GM12878 (cell line): Measurements from ENCODE around the gene H1-8. TPM values are rescaled to one million over a fixed set of nuclear protein-coding genes. Genes with fewer than 3 reads are reported as not detected.

Experiments
- ATAC-seq: fragments of 200-7000 bp; cut with Tn5 transposase; 3 replicates; pipeline ENCODE4 v1.9.1; 2020; ENCODE audit warnings: mild to moderate bottlenecking, moderate library complexity
- BruUV-seq: library from RNA; stranded (reverse); fragments of 400-500 nt; replicated peaks from 2 replicates; lab custom pipeline; 2021; lab: Mats Ljungman, UMichigan
- CTCF ChIA-PET: fragments of 300-600 bp; sonication (Branson Sonifier 250); formaldehyde crosslinking; extraction: SDS; loops from one replicate; lab custom pipeline; 2021; ENCODE audit warnings: inconsistent platforms; lab: Yijun Ruan, JAX
- POLR2A ChIA-PET: fragments of 350-600 bp; formaldehyde crosslinking; extraction: SDS; loops from one replicate; lab custom pipeline; 2021; ENCODE audit warnings: inconsistent platforms; lab: Charles Lee
- RAD21 ChIA-PET: fragments of 300-600 bp; sonication (Branson Sonifier 250); formaldehyde crosslinking; loops from one replicate; lab custom pipeline; 2023; ENCODE audit warnings: antibody characterized with exemption; ENCODE audit not compliant: unreplicated experiment; lab: Charles Lee
- SMC1A ChIA-PET: fragments of 300-600 bp; sonication (Branson Sonifier 250); formaldehyde crosslinking; loops from one replicate; lab custom pipeline; 2023; ENCODE audit not compliant: unreplicated experiment, uncharacterized antibody; lab: Charles Lee
- DNase-seq: peaks from one replicate; pipeline ENCODE4 v3.0.0-alpha.2; 2011; ENCODE audit warnings: low read depth, low spot score
- FAIRE-seq: peaks from 3 replicates; lab custom pipeline; 2011; peaks lifted over from hg19 to GRCh38; lab: Jason Lieb, UNC
- H2AFZ ChIP-seq: 2 replicates; pipeline ENCODE4 v1.6.0; 2011; ENCODE audit warnings: low read depth, low read length, control low read depth; ENCODE audit not compliant: control insufficient read depth
- H3K27ac ChIP-seq: 2 replicates; pipeline ENCODE4 v1.5.1; 2011; ENCODE audit warnings: control low read depth; ENCODE audit not compliant: control insufficient read depth, insufficient read depth
- H3K27me3 ChIP-seq, 2 experiments: replicated peaks in 1 of 2; 2 replicates each; pipeline versions ENCODE4 v1.6.0 to v1.6.1; 2011; ENCODE audit warnings: low read length in 1 of 2; ENCODE audit not compliant: control insufficient read depth in 2 of 2, insufficient read depth in 2 of 2
- H3K36me3 ChIP-seq, 2 experiments: 2 replicates each; pipeline ENCODE4 v1.5.1; 2011; ENCODE audit warnings: low read length in 1 of 2; ENCODE audit not compliant: control insufficient read depth in 2 of 2, insufficient read depth in 2 of 2
- H3K4me1 ChIP-seq: 2 replicates; pipeline ENCODE4 v1.6.1; 2011; ENCODE audit warnings: mild to moderate bottlenecking, low read length, moderate library complexity, mixed read lengths; ENCODE audit not compliant: control insufficient read depth, insufficient read depth
- H3K4me2 ChIP-seq: 2 replicates; pipeline ENCODE4 v1.6.0; 2011; ENCODE audit warnings: control low read depth; ENCODE audit not compliant: control insufficient read depth, insufficient read depth
- H3K4me3 ChIP-seq: fragments of 200-600 bp; sonication (generic); 2 replicates; pipeline ENCODE4 v1.5.1; 2016
- H3K79me2 ChIP-seq: 2 replicates; pipeline ENCODE4 v1.6.0; 2011; ENCODE audit warnings: low read length; ENCODE audit not compliant: control insufficient read depth, insufficient read depth
- H3K9ac ChIP-seq: 2 replicates; pipeline ENCODE4 v1.8.0; 2011; ENCODE audit warnings: low read length, control low read depth, mixed read lengths; ENCODE audit not compliant: control insufficient read depth, insufficient read depth
- H3K9me3 ChIP-seq: replicated peaks from 3 replicates; pipeline ENCODE4 v1.5.1; 2011; ENCODE audit warnings: mild to moderate bottlenecking, low read length; ENCODE audit not compliant: control insufficient read depth, insufficient read depth
- H4K20me1 ChIP-seq: 2 replicates; pipeline ENCODE4 v1.6.0; 2011; ENCODE audit not compliant: control insufficient read depth, insufficient read depth
- CREM ChIP-seq: IDR thresholded peaks from 2 replicates; pipeline ENCODE4 v1.6.1; 2014; ENCODE audit warnings: antibody characterized with exemption, low read depth
- CTCF ChIP-seq, 3 experiments: IDR thresholded peaks in 2 of 3; conservative IDR thresholded peaks in 1 of 3; 2 replicates each; pipeline ENCODE4 v1.5.1; 2011; ENCODE audit warnings: low read depth in 3 of 3, low read length in 3 of 3, mild to moderate bottlenecking in 3 of 3, control low read depth in 2 of 3, moderate library complexity in 2 of 3, inconsistent platforms in 1 of 3, mixed read lengths in 1 of 3; ENCODE audit not compliant: control insufficient read depth in 2 of 3, insufficient read depth in 1 of 3; ENCODE audit errors: extremely low read depth in 1 of 3
- E4F1 ChIP-seq: fragments of 450-650 bp; IDR thresholded peaks from 2 replicates; pipeline ENCODE4 v1.6.1; 2018; ENCODE audit warnings: borderline replicate concordance, mild to moderate bottlenecking; ENCODE audit not compliant: partially characterized antibody
- MYC ChIP-seq: IDR thresholded peaks from 2 replicates; pipeline ENCODE4 v1.6.1; 2011; ENCODE audit warnings: mild to moderate bottlenecking, low read length, moderate library complexity, inconsistent platforms; ENCODE audit not compliant: insufficient read depth, insufficient replicate concordance, insufficient read length, severe bottlenecking
- RUNX3 ChIP-seq: IDR thresholded peaks from 2 replicates; pipeline ENCODE4 v1.6.1; 2012; ENCODE audit warnings: low read length, inconsistent platforms
- WRNIP1 ChIP-seq: IDR thresholded peaks from 2 replicates; pipeline ENCODE4 v1.6.1; 2011; ENCODE audit warnings: low read depth, low read length, improper control_type of control experiment, borderline replicate concordance
- YY1 ChIP-seq: IDR thresholded peaks from 2 replicates; pipeline ENCODE4 v1.6.1; 2011; ENCODE audit warnings: low read depth, mild to moderate bottlenecking, low read length
- ZNF384 ChIP-seq: IDR thresholded peaks from 2 replicates; pipeline ENCODE4 v1.6.1; 2012; ENCODE audit warnings: low read depth, mild to moderate bottlenecking, low read length, improper control_type of control experiment, borderline replicate concordance
- WGBS: methylation state at CpG from one replicate; pipeline ENCODE4 v1.1.6; 2016; ENCODE audit warnings: low lambda C conversion rate; ENCODE audit not compliant: insufficient replicate concordance, insufficient coverage; ENCODE audit errors: missing lambda C conversion rate; 5-methylcytosine and 5-hydroxymethylcytosine counted together
- in situ Hi-C: fragments of 300-500 bp; cut with MboI; formaldehyde crosslinking; loops from 9 replicates; pipeline ENCODE4 v1.14.3; 2018; ENCODE audit warnings: mixed read lengths
- intact Hi-C: fragments of 100-400 bp; cut with micrococcal nuclease; formaldehyde crosslinking; loops from one replicate; pipeline ENCODE4 v1.14.2; 2022; ENCODE audit not compliant: unreplicated experiment
- polyA plus RNA-seq, 11 experiments: library from polyadenylated mRNA; depleted of rRNA in 4 of 11; unstranded in 6 of 11; stranded (reverse) in 5 of 11; fragments of >200 nt; fragmentation: Nextera tagmentation in 4 of 11; fragmentation: Illumina TruSeq in 1 of 11; extraction: Ambion mirVana in 4 of 11; extraction: Trizol in 1 of 11; gene quantifications; 1 replicate in 1 of 11; 2 replicates in 10 of 11; pipeline versions ENCODE4 v1.2.1 to v1.2.3, GENCODE V29; 2011 to 2016; ENCODE audit warnings: inconsistent platforms in 2 of 11, missing spikeins in 2 of 11, low read depth in 1 of 11
- total RNA-seq, 4 experiments: library from RNA; depleted of rRNA in 3 of 4; stranded (reverse); fragments of >200 nt in 3 of 4; fragmentation: Illumina TruSeq in 1 of 4; extraction: Trizol in 1 of 4; gene quantifications; 2 replicates each; pipeline versions ENCODE4 v1.2.1 to v1.2.3, GENCODE V29; 2013 to 2021

Gene H1-8
- total and polyA plus RNA-seq, 10 of the 15 experiments (the other 5 are each of a cell fraction or from before 2014, with no cell fraction given): not detected

DNA sequence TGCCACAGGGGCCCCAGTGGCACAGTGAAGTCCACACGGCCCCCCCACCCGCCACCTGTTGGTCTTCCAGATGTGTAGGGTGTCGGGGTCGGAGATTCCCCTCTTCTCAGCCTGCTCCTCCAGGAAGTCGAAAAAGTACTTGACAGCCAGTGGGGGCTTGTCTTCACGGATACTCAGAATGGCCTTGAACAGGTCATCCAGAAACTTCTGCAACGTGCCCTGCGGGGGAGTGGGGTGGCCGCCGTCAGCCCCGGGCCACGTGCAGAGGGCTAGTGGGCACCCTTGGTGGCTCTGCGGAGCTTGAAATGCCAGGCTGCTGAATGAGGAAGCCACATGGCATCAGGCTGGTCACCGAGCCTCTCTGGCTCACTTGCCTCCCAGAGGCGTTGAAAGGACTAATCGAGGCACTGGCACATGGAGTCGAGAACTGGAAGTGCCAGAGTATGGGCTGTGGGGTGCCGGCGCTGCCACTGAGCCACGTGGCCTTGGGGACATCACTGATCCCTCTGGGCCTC, 16.6 kb downstream of the H1-8 start:
- no peak for FAIRE-seq

More for the DNA sequence above, 16.6 kb downstream of the H1-8 start:
- TF ChIP-seq WRNIP1: no peak
- no peak for TF ChIP-seq RUNX3
- no peak for TF ChIP-seq YY1
- no peak for TF ChIP-seq ZNF384
- TF ChIP-seq MYC: no peak
- no peak for TF ChIP-seq E4F1
- TF ChIP-seq CREM: no peak
- TF ChIP-seq CTCF (IDR thresholded peaks at IDR 0.05 in 2 of 3, conservative IDR thresholded peaks at IDR 0.05 in 1 of 3; ENCODE audit: control insufficient read depth in 2 of 3, extremely low read depth in 1 of 3, insufficient read depth in 1 of 3, low read depth in 3 of 3, low read length in 3 of 3): no peak
- no peak overlapping the region for H3K4me3 ChIP-seq
- ATAC-seq (no peak), DNase-seq (no peak)
- ChIA-PET RAD21 (no interaction called here), POLR2A (interaction anchor here (0.6 kb wide), 1 partner anchor 205 kb away, joined by 5 read pairs; no protein-coding TSS in a partner anchor), SMC1A (no interaction called here), CTCF (no interaction called here)
- no TSS peak for BruUV-seq
- H3K27me3 ChIP-seq: no peaks in the 10 kb centered on the region
- H3K27ac ChIP-seq: no peak overlapping the region
- no peak overlapping the region for H3K4me2 ChIP-seq
- no peak overlapping the region for H2AFZ ChIP-seq
- H3K9ac ChIP-seq: no peak overlapping the region
- in situ Hi-C loops: no loop called here
- H3K36me3 ChIP-seq: no peaks in the 10 kb centered on the region
- WGBS: 34% methylated on average over 20 of the region's 20 CpGs
- no peaks in the 10 kb centered on the region for H3K9me3 ChIP-seq
- intact Hi-C loops: no loop called here
- no peaks in the 10 kb centered on the region for H4K20me1 ChIP-seq
- H3K4me1 ChIP-seq: no peaks in the 10 kb centered on the region
- no peaks in the 10 kb centered on the region for H3K79me2 ChIP-seq
